Endothelial cell of umbilical vein (primary cell): ENCODE measurements around the gene ATP2B2. TPM values are rescaled to one million over a fixed set of nuclear protein-coding genes. Genes with fewer than 3 reads are reported as not detected.

Experiments
- BruUV-seq: library from RNA; stranded (reverse); fragments of 400-500 nt; replicated peaks from 2 replicates; lab custom pipeline; 2021; lab: Mats Ljungman, UMichigan
- CTCF ChIA-PET: fragments of 300-600, 350-600 bp; sonication (Branson Sonifier 250); formaldehyde crosslinking; loops from one replicate; lab custom pipeline; 2021; ENCODE audit warnings: antibody characterized with exemption, inconsistent platforms; lab: Charles Lee
- POLR2A ChIA-PET: fragments of 300-600, 350-600 bp; sonication (Branson Sonifier 250); formaldehyde crosslinking; loops from one replicate; lab custom pipeline; 2021; ENCODE audit warnings: antibody characterized with exemption, inconsistent platforms; lab: Charles Lee
- DNase-seq: peaks from one replicate; pipeline ENCODE4 v3.0.0-alpha.2; 2011; ENCODE audit warnings: low read depth, low spot score
- FAIRE-seq: peaks from 2 replicates; lab custom pipeline; 2011; peaks lifted over from hg19 to GRCh38; lab: Jason Lieb, UNC
- H2AFZ ChIP-seq: 2 replicates; pipeline ENCODE4 v1.6.0; 2012; ENCODE audit warnings: low read depth, low read length, control low read depth, inconsistent platforms
- H3K27ac ChIP-seq: 2 replicates; pipeline ENCODE4 v1.5.1; 2011; ENCODE audit warnings: low read depth, mild to moderate bottlenecking, control low read depth, low read length, moderate library complexity; ENCODE audit not compliant: insufficient read depth
- H3K27me3 ChIP-seq, 2 experiments: 2 replicates each; pipeline versions ENCODE4 v1.6.0 to v1.6.1; 2011; ENCODE audit warnings: low read length in 2 of 2, mixed read lengths in 1 of 2; ENCODE audit not compliant: control insufficient read depth in 2 of 2, insufficient read depth in 2 of 2
- H3K36me3 ChIP-seq, 2 experiments: 2 replicates in 1 of 2; 3 replicates in 1 of 2; pipeline ENCODE4 v1.5.1; 2011; ENCODE audit warnings: low read length in 2 of 2, mild to moderate bottlenecking in 1 of 2, moderate library complexity in 1 of 2; ENCODE audit not compliant: control insufficient read depth in 2 of 2, insufficient read depth in 2 of 2; ENCODE audit errors: extremely low read depth in 1 of 2
- H3K4me1 ChIP-seq: 3 replicates; pipeline ENCODE4 v1.5.1; 2011; ENCODE audit warnings: mild to moderate bottlenecking, low read length; ENCODE audit not compliant: control insufficient read depth, insufficient read depth; ENCODE audit errors: extremely low read depth
- H3K4me2 ChIP-seq: 2 replicates; pipeline ENCODE4 v1.6.1; 2011; ENCODE audit warnings: low read length, control low read depth, mixed read lengths; ENCODE audit not compliant: insufficient read depth
- H3K4me3 ChIP-seq, 3 experiments: fragments of 200-600 bp in 1 of 3; sonication (generic), shearing (Covaris generic) in 1 of 3; replicated peaks in 1 of 3; 2 replicates each; pipeline ENCODE4 v1.5.1; 2011 to 2016; ENCODE audit warnings: control low read depth in 3 of 3, low read length in 3 of 3, mild to moderate bottlenecking in 2 of 3, inconsistent platforms in 1 of 3, low read depth in 1 of 3, moderate library complexity in 1 of 3; ENCODE audit not compliant: insufficient read depth in 1 of 3
- H3K79me2 ChIP-seq: 2 replicates; pipeline ENCODE4 v1.6.0; 2012; ENCODE audit warnings: low read length, inconsistent platforms; ENCODE audit not compliant: control insufficient read depth, insufficient read depth
- H3K9ac ChIP-seq: replicated peaks from 2 replicates; pipeline ENCODE3; 2011; ENCODE audit warnings: low read length, control low read depth; ENCODE audit not compliant: insufficient read depth; ENCODE audit errors: extremely low read depth
- H3K9me1 ChIP-seq: replicated peaks from 3 replicates; pipeline ENCODE4 v1.6.0; 2011; ENCODE audit warnings: mild to moderate bottlenecking, low read length; ENCODE audit not compliant: control insufficient read depth, insufficient read depth; ENCODE audit errors: extremely low read depth
- H3K9me3 ChIP-seq: replicated peaks from 2 replicates; pipeline ENCODE4 v1.5.1; 2012; ENCODE audit warnings: low read length, inconsistent platforms; ENCODE audit not compliant: control insufficient read depth, insufficient read depth
- H4K20me1 ChIP-seq: replicated peaks from 2 replicates; pipeline ENCODE3; 2011; ENCODE audit warnings: mild to moderate bottlenecking, low read length; ENCODE audit not compliant: control insufficient read depth, insufficient read depth; ENCODE audit errors: extremely low read depth
- JUN ChIP-seq: IDR thresholded peaks from 2 replicates; pipeline ENCODE4 v1.6.1; 2011; ENCODE audit warnings: borderline replicate concordance, low read depth; ENCODE audit not compliant: insufficient read length, insufficient read depth
- MYC ChIP-seq: IDR thresholded peaks from one replicate; pipeline ENCODE4 v1.6.1; 2011; ENCODE audit warnings: mild to moderate bottlenecking, low read depth, low read length
- POLR2A ChIP-seq: IDR thresholded peaks from 2 replicates; pipeline ENCODE4 v1.6.1; 2012; ENCODE audit warnings: low read depth, mild to moderate bottlenecking, control low read depth, low read length
- dilution Hi-C: fragments of 300-500 bp; cut with MboI; formaldehyde crosslinking; loops from one replicate; pipeline ENCODE4 v1.15.0; 2019; ENCODE audit warnings: low sequenced_read_pairs; ENCODE audit not compliant: extremely low pct_ligation_motif_present
- intact Hi-C: fragments of 100-400 bp; cut with micrococcal nuclease; formaldehyde crosslinking; loops from one replicate; pipeline ENCODE4 v1.10.0; 2022
- microRNA counts: library from miRNA; unstranded; fragments of <30 nt; microRNA quantifications from one replicate; lab custom pipeline; 2016
- microRNA-seq: library from miRNA; unstranded; fragments of <30 nt; microRNA quantifications from one replicate; pipeline ENCODE4 v1.2.0, GENCODE V29; 2021; ENCODE audit warnings: borderline number of aligned reads, borderline replicate concordance
- polyA plus RNA-seq, 4 experiments: library from polyadenylated mRNA; depleted of rRNA in 3 of 4; stranded (reverse) in 3 of 4; unstranded in 1 of 4; fragments of >200 nt; gene quantifications; 2 replicates each; pipeline versions ENCODE4 v1.2.1 to v1.2.3, GENCODE V29; 2011 to 2012; ENCODE audit warnings: missing spikeins in 1 of 4
- small RNA-seq: library from RNA; depleted of rRNA; stranded (forward); fragments of <200 nt; gene quantifications from one replicate; pipeline ENCODE3, GENCODE V24; 2012; ENCODE audit warnings: low replicate concordance, low read depth; ENCODE audit not compliant: insufficient read depth, insufficient read length
- total RNA-seq: library from RNA; stranded (reverse); gene quantifications from 2 replicates; pipeline ENCODE4 v1.2.3, GENCODE V29; 2021

Gene ATP2B2
- total and polyA plus RNA-seq, 2 donors (not counting 3 experiments of a cell fraction or from before 2014, with no cell fraction given), result not detected

- peaks cover 11 to 17% of the 10 kb centered on the region in 2 experiments for H3K36me3 ChIP-seq
- ChIA-PET CTCF (interaction anchor here (1.3 kb wide), 1 partner anchor 11 kb away, joined by 4 read pairs; no protein-coding TSS in a partner anchor), POLR2A (no interaction called here)
- no peak overlapping the region for H3K4me3 ChIP-seq
- H3K27ac ChIP-seq, result no peak overlapping the region
- intact Hi-C loops (no loop called here), dilution Hi-C loops (no loop called here)
- no peaks in the 10 kb centered on the region for H3K9me1 ChIP-seq
- no peak overlapping the region for H2AFZ ChIP-seq
- no peaks in the 10 kb centered on the region for H3K4me1 ChIP-seq
- H3K4me2 ChIP-seq, result no peak overlapping the region
- peaks cover 11% of the 10 kb centered on the region for H4K20me1 ChIP-seq
- BruUV-seq, result no TSS peak
- TF ChIP-seq MYC (no peak), POLR2A (no peak), JUN (no peak)
- no peaks in the 10 kb centered on the region for H3K9me3 ChIP-seq
- H3K27me3 ChIP-seq, result no peaks in the 10 kb centered on the region
- no peak for DNase-seq
- H3K79me2 ChIP-seq, result peaks cover 36% of the 10 kb centered on the region
- H3K9ac ChIP-seq, result no peak overlapping the region
- FAIRE-seq, result no peak
Measured at GRCh38 chr3:10274601-10275000, 230.8 kb downstream of the ATP2B2 start.

MicroRNA genes within 50 kb of the gene (microRNA counts, 767-probe panel; counts per million panel counts)
- microRNA hsa-miR-378b (lab: Ali Mortazavi, UCI), result 723 counts per million, percentile 96 among the panel's probes with 10 or more counts
- microRNA hsa-miR-885-3p (lab: Ali Mortazavi, UCI), result 723 counts per million, percentile 96 among the panel's probes with 10 or more counts
- 723 counts per million, percentile 96 among the panel's probes with 10 or more counts for microRNA hsa-miR-885-5p (lab: Ali Mortazavi, UCI)

Small RNA genes within 50 kb of the gene (microRNA-seq; reads per million reads assigned to microRNA genes)
- gene MIR378B (not detected), gene MIR885 (not detected)

Small RNA genes within 50 kb of the gene (small RNA-seq; reads per million reads assigned to genes)
- not detected for gene MIR378B
- gene MIR885, result not detected
- gene RF02126, result not detected

Other genes starting within 250 kb of the ATP2B2 start
- not detected in 2 replicates for gene GHRL, start 212.6 kb downstream of the ATP2B2 start, total RNA-seq
- 0.06 TPM in 1 of 2 replicates, not detected in the other for gene GHRL, start 212.6 kb downstream of the ATP2B2 start, polyA plus RNA-seq
- 230 and 231 TPM in 2 replicates for gene SEC13, start 184.5 kb downstream of the ATP2B2 start, total RNA-seq
- gene SEC13, start 184.5 kb downstream of the ATP2B2 start, polyA plus RNA-seq, result 245 and 250 TPM in 2 replicates